ENCODE measurements around the gene SLC27A6. TPM values are rescaled to one million over a fixed set of nuclear protein-coding genes. Genes with fewer than 3 reads are reported as not detected.

The SLC27A6 gene
- total RNA-seq, 1 donor from 2014 or later = 0.09 TPM

- Mint-ChIP-seq H3K4me3 (no peak overlapping the region), H3K4me1 (no peaks in the 10 kb centered on the region), H3K36me3 (ENCODE audit: low read depth) (no peaks in the 10 kb centered on the region), H3K27me3 (ENCODE audit: low read depth) (no peaks in the 10 kb centered on the region), H3K9me3 (peaks cover 8% of the 10 kb centered on the region), H3K27ac (ENCODE audit: unreplicated experiment) (no peak overlapping the region)
- no peak for TF ChIP-seq CTCF (conservative IDR thresholded peaks at IDR 0.05)
- no peak for DNase-seq (ENCODE audit: low read depth, low spot score)
Measured at GRCh38 chr5:129042306-129042705, 77.0 kb downstream of the SLC27A6 start.

GRCh38 chr5:129043894-129044293, 78.6 kb downstream of the SLC27A6 start:
- H3K4me1 Mint-ChIP-seq = no peaks in the 10 kb centered on the region
- H3K4me3 Mint-ChIP-seq = no peak overlapping the region
- no peak for DNase-seq (ENCODE audit: low read depth, low spot score)
- TF ChIP-seq CTCF (conservative IDR thresholded peaks at IDR 0.05) = no peak
- peaks cover 8% of the 10 kb centered on the region for H3K9me3 Mint-ChIP-seq
- no peaks in the 10 kb centered on the region for H3K36me3 Mint-ChIP-seq (ENCODE audit: low read depth)
- H3K27ac Mint-ChIP-seq (ENCODE audit: unreplicated experiment) = no peak overlapping the region
- H3K27me3 Mint-ChIP-seq (ENCODE audit: low read depth) = no peaks in the 10 kb centered on the region

GRCh38 chr5:129046151-129046550, 80.9 kb downstream of the SLC27A6 start:
- Mint-ChIP-seq H3K27me3 (ENCODE audit: low read depth) (no peaks in the 10 kb centered on the region), H3K4me3 (no peak overlapping the region), H3K9me3 (peaks cover 8% of the 10 kb centered on the region), H3K36me3 (ENCODE audit: low read depth) (no peaks in the 10 kb centered on the region), H3K4me1 (no peaks in the 10 kb centered on the region), H3K27ac (ENCODE audit: unreplicated experiment) (no peak overlapping the region)
- no peak for DNase-seq (ENCODE audit: low read depth, low spot score)
- TF ChIP-seq CTCF (conservative IDR thresholded peaks at IDR 0.05) = no peak

GRCh38 chr5:129048509-129048908, 83.2 kb downstream of the SLC27A6 start:
- H3K9me3 Mint-ChIP-seq = peaks cover 4% of the 10 kb centered on the region
- H3K27ac Mint-ChIP-seq (ENCODE audit: unreplicated experiment) = no peak overlapping the region
- TF ChIP-seq CTCF (conservative IDR thresholded peaks at IDR 0.05) = no peak
- H3K4me3 Mint-ChIP-seq = no peak overlapping the region
- no peaks in the 10 kb centered on the region for H3K27me3 Mint-ChIP-seq (ENCODE audit: low read depth)
- H3K36me3 Mint-ChIP-seq (ENCODE audit: low read depth) = no peaks in the 10 kb centered on the region
- H3K4me1 Mint-ChIP-seq = no peaks in the 10 kb centered on the region
- no peak for DNase-seq (ENCODE audit: low read depth, low spot score)

- no peak for TF ChIP-seq CTCF (conservative IDR thresholded peaks at IDR 0.05)
- Mint-ChIP-seq H3K27ac (ENCODE audit: unreplicated experiment) (no peak overlapping the region), H3K9me3 (peaks cover 3% of the 10 kb centered on the region), H3K4me1 (no peaks in the 10 kb centered on the region), H3K27me3 (ENCODE audit: low read depth) (no peaks in the 10 kb centered on the region), H3K36me3 (ENCODE audit: low read depth) (no peaks in the 10 kb centered on the region), H3K4me3 (no peak overlapping the region)
- DNase-seq (ENCODE audit: low read depth, low spot score) = no peak
Measured at GRCh38 chr5:129049126-129049799, 84.0 kb downstream of the SLC27A6 start.

All from neural crest cell (in vitro differentiated cells).